DMS 273 (cell line): ENCODE measurements around the gene ZBED1.
"Not testable (repeated sequence)": the region's sequence is repeated elsewhere in the genome, so short reads cannot be mapped to it uniquely, and the experiment has no call there.

Source experiments
- DNase-seq: peaks from one replicate; lab custom pipeline; 2025; ENCODE audit not compliant: unreplicated experiment; lab: John Stamatoyannopoulos, UW

ZBED1 gene

GRCh38 chrX:2520539-2520938, 19.8 kb upstream of the ZBED1 start:
- DNase-seq = no peak

- DNase-seq = not testable (repeated sequence)
Measured at GRCh38 chrX:2519638-2520037, 18.9 kb upstream of the ZBED1 start.

GRCh38 chrX:2517055-2517454, 16.3 kb upstream of the ZBED1 start:
- no peak for DNase-seq

- no peak for DNase-seq
Measured at GRCh38 chrX:2516623-2517022, 15.8 kb upstream of the ZBED1 start.

- no peak for DNase-seq
Measured at GRCh38 chrX:2514131-2514530, 13.4 kb upstream of the ZBED1 start.

- DNase-seq = no peak
Measured at GRCh38 chrX:2513121-2513664, 12.4 kb upstream of the ZBED1 start.

- DNase-seq = no peak
Measured at GRCh38 chrX:2512501-2512900, 11.7 kb upstream of the ZBED1 start.

- DNase-seq = no peak
Measured at GRCh38 chrX:2511326-2511725, 10.6 kb upstream of the ZBED1 start.

GRCh38 chrX:2508648-2509335, 8.0 kb upstream of the ZBED1 start:
- no peak for DNase-seq

- DNase-seq = no peak
Measured at GRCh38 chrX:2507904-2508627, 7.3 kb upstream of the ZBED1 start.

- DNase-seq = no peak
Measured at GRCh38 chrX:2507196-2507595, 6.4 kb upstream of the ZBED1 start.

- not testable (repeated sequence) for DNase-seq
Measured at GRCh38 chrX:2505341-2505740, 4.6 kb upstream of the ZBED1 start.

- DNase-seq = no peak
Measured at GRCh38 chrX:2504706-2505332, 4.0 kb upstream of the ZBED1 start.

GRCh38 chrX:2503591-2504500, 3.1 kb upstream of the ZBED1 start:
- DNase-seq = no peak

GRCh38 chrX:2502668-2503519, 2.1 kb upstream of the ZBED1 start:
- DNase-seq = no peak

GRCh38 chrX:2502120-2502667, 1.4 kb upstream of the ZBED1 start:
- no peak for DNase-seq

GRCh38 chrX:2501559-2502102, 855 bp upstream of the ZBED1 start:
- DNase-seq = no peak

GRCh38 chrX:2500091-2500802, 529 bp downstream of the ZBED1 start:
- DNase-seq = no peak

GRCh38 chrX:2499507-2499906, 1.3 kb downstream of the ZBED1 start:
- no peak for DNase-seq
